Suprapubic skin (tissue), 4 donors: Measurements from ENCODE around the gene DNAJB5.

Source experiments
- EP300 ChIP-seq: sonication (generic); formaldehyde crosslinking; IDR thresholded peaks from one replicate; pipeline ENCODE4 v1.6.1; 2017; ENCODE audit warnings: antibody characterized with exemption
- POLR2AphosphoS5 ChIP-seq, 3 donors: sonication (generic); formaldehyde crosslinking; IDR thresholded peaks; one replicate each; pipeline ENCODE4 v1.6.1; 2017; ENCODE audit warnings: antibody characterized with exemption in 3 of 3
- TF ChIP-seq, protein P1 (sequence below), 2 donors: fragments of 200-600 bp in 1 of 2; fragments of 450-650 bp in 1 of 2; sonication (generic) in 1 of 2; IDR thresholded peaks; one replicate each; pipeline ENCODE4 v1.5.1; 2016 to 2019; ENCODE audit warnings: antibody characterized with exemption in 2 of 2, mild to moderate bottlenecking in 1 of 2, moderate library complexity in 1 of 2

- TF ChIP-seq, protein P1, sequence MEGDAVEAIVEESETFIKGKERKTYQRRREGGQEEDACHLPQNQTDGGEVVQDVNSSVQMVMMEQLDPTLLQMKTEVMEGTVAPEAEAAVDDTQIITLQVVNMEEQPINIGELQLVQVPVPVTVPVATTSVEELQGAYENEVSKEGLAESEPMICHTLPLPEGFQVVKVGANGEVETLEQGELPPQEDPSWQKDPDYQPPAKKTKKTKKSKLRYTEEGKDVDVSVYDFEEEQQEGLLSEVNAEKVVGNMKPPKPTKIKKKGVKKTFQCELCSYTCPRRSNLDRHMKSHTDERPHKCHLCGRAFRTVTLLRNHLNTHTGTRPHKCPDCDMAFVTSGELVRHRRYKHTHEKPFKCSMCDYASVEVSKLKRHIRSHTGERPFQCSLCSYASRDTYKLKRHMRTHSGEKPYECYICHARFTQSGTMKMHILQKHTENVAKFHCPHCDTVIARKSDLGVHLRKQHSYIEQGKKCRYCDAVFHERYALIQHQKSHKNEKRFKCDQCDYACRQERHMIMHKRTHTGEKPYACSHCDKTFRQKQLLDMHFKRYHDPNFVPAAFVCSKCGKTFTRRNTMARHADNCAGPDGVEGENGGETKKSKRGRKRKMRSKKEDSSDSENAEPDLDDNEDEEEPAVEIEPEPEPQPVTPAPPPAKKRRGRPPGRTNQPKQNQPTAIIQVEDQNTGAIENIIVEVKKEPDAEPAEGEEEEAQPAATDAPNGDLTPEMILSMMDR (IDR thresholded peaks at IDR 0.05), result no peak
- no peak for TF ChIP-seq POLR2AphosphoS5 (IDR thresholded peaks at IDR 0.05)
- no peak for TF ChIP-seq EP300
These were observed 2.9 kb downstream of the DNAJB5 start for GRCh38 chr9:34992376-34992951.
